ENCODE measurements around the gene ATP8B3. TPM values are rescaled to one million over a fixed set of nuclear protein-coding genes. Genes with fewer than 3 reads are reported as not detected.

Gene ATP8B3
- total RNA-seq, 4 donors from 2014 or later, result 0.30 to 1.2 (median 0.66) TPM

GRCh38 chr19:1847684-1848398 lies 35.8 kb upstream of the ATP8B3 start:
- peak overlapping the region; percentile 91 for H3K4me3 ChIP-seq (ENCODE audit: low read depth, poor library complexity, severe bottlenecking)
- DNase-seq (ENCODE audit: low spot score in 2 of 2), result no peak
- no peak for TF ChIP-seq POLR2A (IDR thresholded peaks at IDR 0.05)
- intact Hi-C loops (cut with DNase I; ENCODE audit: low total_unique reads), result no loop called here
- 0% methylated on average over 29 to 39 of the region's 72 CpGs for WGBS, 2 donors

- no peak for TF ChIP-seq CTCF (IDR thresholded peaks at IDR 0.05)
- no peak for DNase-seq (ENCODE audit: low spot score in 2 of 2)
- intact Hi-C loops (cut with DNase I; ENCODE audit: low total_unique reads), result no loop called here
- 4 to 5% methylated on average over 12 of the region's 12 CpGs for WGBS, 2 donors
- peak overlapping the region; percentile 91 for H3K4me3 ChIP-seq (ENCODE audit: low read depth, poor library complexity, severe bottlenecking)
Observed at GRCh38 chr19:1847348-1847683, 35.2 kb upstream of the ATP8B3 start.

GRCh38 chr19:1846517-1847204 lies 34.6 kb upstream of the ATP8B3 start:
- no peak overlapping the region for H3K4me3 ChIP-seq (ENCODE audit: low read depth, poor library complexity, severe bottlenecking)
- intact Hi-C loops (cut with DNase I; ENCODE audit: low total_unique reads), result no loop called here
- no peak for DNase-seq (ENCODE audit: low spot score in 2 of 2)
- 67 to 75% methylated on average over 27 to 29 of the region's 29 CpGs for WGBS, 2 donors
- no peak for TF ChIP-seq CTCF (IDR thresholded peaks at IDR 0.05)
- no peak for TF ChIP-seq POLR2A (IDR thresholded peaks at IDR 0.05)

GRCh38 chr19:1845642-1846041 lies 33.6 kb upstream of the ATP8B3 start:
- no peak for DNase-seq (ENCODE audit: low spot score in 2 of 2)
- intact Hi-C loops (cut with DNase I; ENCODE audit: low total_unique reads), result no loop called here
- WGBS, 2 donors, result 83 to 85% methylated on average over 11 of the region's 11 CpGs
- no peak for TF ChIP-seq POLR2A (IDR thresholded peaks at IDR 0.05)
- H3K4me3 ChIP-seq (ENCODE audit: low read depth, poor library complexity, severe bottlenecking), result no peak overlapping the region

GRCh38 chr19:1845125-1845515 lies 33.0 kb upstream of the ATP8B3 start:
- no peak overlapping the region for H3K4me3 ChIP-seq (ENCODE audit: low read depth, poor library complexity, severe bottlenecking)
- WGBS, 2 donors, result 81 to 83% methylated on average over 15 of the region's 16 CpGs
- intact Hi-C loops (cut with DNase I; ENCODE audit: low total_unique reads), result no loop called here

GRCh38 chr19:1844513-1845124 lies 32.5 kb upstream of the ATP8B3 start:
- no peak overlapping the region for H3K4me3 ChIP-seq (ENCODE audit: low read depth, poor library complexity, severe bottlenecking)
- WGBS, 2 donors, result 36 to 44% methylated on average over 4 to 9 of the region's 19 CpGs
- DNase-seq (ENCODE audit: low spot score in 2 of 2), result no peak

More at GRCh38 chr19:1845125-1845515, 33.0 kb upstream of the ATP8B3 start:
- no peak for DNase-seq (ENCODE audit: low spot score in 2 of 2)
- no peak for TF ChIP-seq POLR2A (IDR thresholded peaks at IDR 0.05)
- TF ChIP-seq CTCF (IDR thresholded peaks at IDR 0.05), result no peak

More at GRCh38 chr19:1844513-1845124, 32.5 kb upstream of the ATP8B3 start:
- intact Hi-C loops (cut with DNase I; ENCODE audit: low total_unique reads), result no loop called here
- TF ChIP-seq CTCF (IDR thresholded peaks at IDR 0.05) (no peak), POLR2A (IDR thresholded peaks at IDR 0.05) (no peak)
